Lower lobe of right lung (tissue), 2 donors: ENCODE data around the gene GALNT2. TPM values are rescaled to one million over a fixed set of nuclear protein-coding genes. Genes with fewer than 3 reads are reported as not detected.

Experiments
- ATAC-seq, 2 donors: fragments of 200-7000 bp; cut with Tn5 transposase; one replicate each; pipeline ENCODE4 v1.9.1; 2020 to 2022; ENCODE audit warnings: mild to moderate bottlenecking in 2 of 2, moderate library complexity in 2 of 2
- DNase-seq: peaks from one replicate; pipeline ENCODE4 v3.0.0-alpha.2; 2020
- H3K27ac ChIP-seq: fragments of 200-600 bp; one replicate; pipeline ENCODE4 v1.8.0; 2022
- H3K27me3 ChIP-seq: fragments of 200-600 bp; one replicate; pipeline ENCODE4 v1.8.0; 2022; ENCODE audit warnings: low read depth
- H3K36me3 ChIP-seq: fragments of 200-600 bp; one replicate; pipeline ENCODE4 v1.8.0; 2022; ENCODE audit warnings: mild to moderate bottlenecking
- H3K4me1 ChIP-seq: fragments of 200-600 bp; one replicate; pipeline ENCODE4 v1.8.0; 2022
- H3K4me3 ChIP-seq: fragments of 200-600 bp; one replicate; pipeline ENCODE4 v1.8.0; 2022; ENCODE audit warnings: mild to moderate bottlenecking
- H3K9me3 ChIP-seq: fragments of 200-600 bp; one replicate; pipeline ENCODE4 v1.8.0; 2022
- CTCF ChIP-seq: fragments of 200-600 bp; IDR thresholded peaks from one replicate; pipeline ENCODE4 v1.8.0; 2022; ENCODE audit warnings: antibody characterized with exemption, mild to moderate bottlenecking
- intact Hi-C: fragments of 100-400 bp; cut with DNase I; formaldehyde crosslinking; loops from one replicate; pipeline ENCODE4 v1.11.0; 2022
- total RNA-seq: library from RNA; stranded (reverse); fragmentation: NEBNext Ultra II Directional; extraction: Animal tissue kit (Norgen Biotek cat#: 25700); gene quantifications from one replicate; pipeline ENCODE4 v1.2.1, GENCODE V29; 2021
- donor health status: DM: no; HTN: yes; CAD: no; lungs with severe emphysema.

Gene GALNT2
- total RNA-seq, 1 donor from 2014 or later = 48.0 TPM

GRCh38 chr1:230091473-230092231 lies 24.6 kb downstream of the GALNT2 start:
- H3K27me3 ChIP-seq = no peaks in the 10 kb centered on the region
- peaks cover 4% of the 10 kb centered on the region for H3K4me1 ChIP-seq
- no peak for DNase-seq
- H3K4me3 ChIP-seq = no peak overlapping the region
- H3K9me3 ChIP-seq = no peaks in the 10 kb centered on the region
- H3K36me3 ChIP-seq = no peaks in the 10 kb centered on the region
- no peak overlapping the region for H3K27ac ChIP-seq
- intact Hi-C loops = no loop called here
- no peak for ATAC-seq
- TF ChIP-seq CTCF = no peak

- no peak for ATAC-seq
- intact Hi-C loops = no loop called here
Observed at GRCh38 chr1:230094746-230095145, 27.7 kb downstream of the GALNT2 start.

DNA sequence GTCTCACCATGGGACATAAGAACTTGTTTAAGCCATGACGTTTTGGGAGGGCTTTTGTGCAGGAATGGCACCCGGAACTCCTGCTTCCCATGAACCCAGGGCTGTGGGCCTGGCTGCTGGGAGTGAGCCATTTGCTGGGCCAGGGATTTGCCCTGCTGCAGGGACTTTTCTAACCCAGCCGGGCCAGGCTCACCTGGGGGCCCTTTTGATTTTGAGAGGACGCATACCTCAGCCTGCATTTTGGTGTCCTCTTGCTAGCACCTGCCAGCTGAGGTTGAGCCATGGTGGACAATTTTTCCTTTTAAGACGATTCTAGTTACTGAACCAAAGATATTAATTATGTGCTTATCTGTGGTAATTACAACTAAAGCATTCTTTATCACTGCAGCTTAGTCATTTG lies 28.9 kb downstream of the GALNT2 start:
- Histone ChIP-seq H3K9me3 (no peaks in the 10 kb centered on the region), H3K27me3 (no peaks in the 10 kb centered on the region), H3K4me3 (no peak overlapping the region), H3K4me1 (peaks cover 1% of the 10 kb centered on the region), H3K36me3 (no peaks in the 10 kb centered on the region), H3K27ac (no peak overlapping the region)
- DNase-seq (no peak), ATAC-seq (no peak)
- no peak for TF ChIP-seq CTCF
- intact Hi-C loops = no loop called here

More at GRCh38 chr1:230094746-230095145, 27.7 kb downstream of the GALNT2 start:
- no peak overlapping the region for H3K27ac ChIP-seq
- H3K36me3 ChIP-seq = no peaks in the 10 kb centered on the region
- no peaks in the 10 kb centered on the region for H3K27me3 ChIP-seq
- no peak for TF ChIP-seq CTCF
- H3K4me3 ChIP-seq = no peak overlapping the region
- no peaks in the 10 kb centered on the region for H3K9me3 ChIP-seq
- no peaks in the 10 kb centered on the region for H3K4me1 ChIP-seq
- DNase-seq = no peak

GRCh38 chr1:230097370-230097769 lies 30.3 kb downstream of the GALNT2 start:
- no peak overlapping the region for H3K4me3 ChIP-seq
- no peak overlapping the region for H3K27ac ChIP-seq
- H3K4me1 ChIP-seq = peaks cover 14% of the 10 kb centered on the region
- H3K9me3 ChIP-seq = no peaks in the 10 kb centered on the region
- no peak for ATAC-seq
- no peaks in the 10 kb centered on the region for H3K36me3 ChIP-seq
- no peaks in the 10 kb centered on the region for H3K27me3 ChIP-seq
- intact Hi-C loops = no loop called here
- DNase-seq = no peak
- no peak for TF ChIP-seq CTCF

DNA sequence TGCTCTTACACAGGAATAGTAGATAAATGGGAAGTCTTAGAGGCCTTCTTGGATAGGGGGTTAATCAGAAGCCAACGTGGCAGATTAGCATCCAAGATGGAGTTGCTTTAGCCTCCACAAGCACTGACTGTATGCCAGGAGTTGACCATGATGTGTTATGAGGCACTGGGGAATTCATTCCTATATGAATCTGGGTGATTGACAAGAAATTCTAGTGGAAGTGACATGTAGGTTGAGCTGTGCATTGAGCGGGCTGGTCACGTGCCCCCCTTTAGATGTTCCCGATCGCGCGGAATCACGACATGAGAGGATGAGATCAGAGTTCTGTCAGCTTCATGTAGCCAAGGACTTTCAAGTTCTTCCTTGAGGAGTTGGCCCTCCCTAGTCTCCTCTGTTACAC lies 31.7 kb downstream of the GALNT2 start:
- Histone ChIP-seq H3K36me3 (no peaks in the 10 kb centered on the region), H3K4me1 (peaks cover 27% of the 10 kb centered on the region), H3K27ac (no peak overlapping the region), H3K27me3 (no peaks in the 10 kb centered on the region), H3K4me3 (no peak overlapping the region), H3K9me3 (no peaks in the 10 kb centered on the region)
- DNase-seq (no peak), ATAC-seq (no peak)
- intact Hi-C loops = no loop called here
- TF ChIP-seq CTCF = no peak
